H9 (cell line): ENCODE results near the gene PTGFRN. TPM values are rescaled to one million over a fixed set of nuclear protein-coding genes. Genes with fewer than 3 reads are reported as not detected.
A peak's percentile ranks its signal among the peaks of the same experiment; 100 is the strongest.

Experiments used
- DNase-seq: peaks from one replicate; pipeline ENCODE4 v3.0.0-alpha.2; 2017
- H2AFZ ChIP-seq: one replicate; pipeline ENCODE4 v1.6.1; 2013; ENCODE audit warnings: mild to moderate bottlenecking, low read length, control low read depth, moderate library complexity
- H2AK5ac ChIP-seq: 2 replicates; pipeline ENCODE4 v1.6.1; 2013; ENCODE audit warnings: low read length, control low read depth, mixed read lengths; ENCODE audit not compliant: insufficient read length
- H2BK120ac ChIP-seq: one replicate; pipeline ENCODE4 v1.6.1; 2013; ENCODE audit warnings: low read depth, mild to moderate bottlenecking, low read length, control low read depth, inconsistent platforms; ENCODE audit not compliant: poor library complexity, severe bottlenecking
- H2BK12ac ChIP-seq: 2 replicates; pipeline ENCODE4 v1.6.1; 2013; ENCODE audit warnings: low read length, control low read depth, mixed read lengths, low read depth; ENCODE audit not compliant: insufficient read length
- H2BK15ac ChIP-seq: 2 replicates; pipeline ENCODE4 v1.6.1; 2013; ENCODE audit warnings: low read depth, low read length, control low read depth
- H2BK20ac ChIP-seq: one replicate; pipeline ENCODE4 v1.6.1; 2013; ENCODE audit warnings: low read depth, mild to moderate bottlenecking, low read length, control low read depth, inconsistent platforms; ENCODE audit not compliant: poor library complexity, severe bottlenecking
- H2BK5ac ChIP-seq: 2 replicates; pipeline ENCODE4 v1.6.1; 2013; ENCODE audit warnings: low read length, control low read depth, mixed read lengths; ENCODE audit not compliant: insufficient read length
- H3K14ac ChIP-seq: 2 replicates; pipeline ENCODE4 v1.6.1; 2013; ENCODE audit warnings: low read length, control low read depth; ENCODE audit not compliant: insufficient read depth
- H3K18ac ChIP-seq: 2 replicates; pipeline ENCODE4 v1.6.1; 2013; ENCODE audit warnings: low read depth, mild to moderate bottlenecking, mixed read lengths, low read length, control low read depth; ENCODE audit not compliant: insufficient read length
- H3K23ac ChIP-seq: 2 replicates; pipeline ENCODE4 v1.6.1; 2013; ENCODE audit warnings: low read length, control low read depth, mixed read lengths, low read depth; ENCODE audit not compliant: insufficient read length
- H3K23me2 ChIP-seq: 2 replicates; pipeline ENCODE4 v1.6.1; 2013; ENCODE audit warnings: low read depth, mild to moderate bottlenecking, mixed read lengths, low read length, control low read depth; ENCODE audit not compliant: insufficient read length, poor library complexity, severe bottlenecking
- H3K27ac ChIP-seq: 2 replicates; pipeline ENCODE4 v1.5.1; 2013; ENCODE audit warnings: low read length, control low read depth, mixed read lengths, low read depth; ENCODE audit not compliant: insufficient read length
- H3K27me3 ChIP-seq: 2 replicates; pipeline ENCODE4 v1.6.1; 2013; ENCODE audit warnings: low read length, control low read depth, inconsistent platforms; ENCODE audit not compliant: insufficient read depth
- H3K4ac ChIP-seq: 2 replicates; pipeline ENCODE4 v1.6.1; 2013; ENCODE audit warnings: low read depth, mild to moderate bottlenecking, control low read depth, inconsistent platforms, low read length, moderate library complexity
- H3K4me1 ChIP-seq: 2 replicates; pipeline ENCODE4 v1.6.1; 2013; ENCODE audit warnings: low read length, control low read depth, inconsistent platforms; ENCODE audit not compliant: insufficient read depth
- H3K4me2 ChIP-seq: 2 replicates; pipeline ENCODE4 v1.6.1; 2013; ENCODE audit warnings: low read length, control low read depth, mixed read lengths; ENCODE audit not compliant: insufficient read length, insufficient read depth
- H3K56ac ChIP-seq: 2 replicates; pipeline ENCODE4 v1.6.1; 2013; ENCODE audit warnings: low read depth, mild to moderate bottlenecking, mixed read lengths, low read length, control low read depth; ENCODE audit not compliant: insufficient read length
- H3K79me1 ChIP-seq: 2 replicates; pipeline ENCODE4 v1.6.1; 2013; ENCODE audit warnings: low read depth, mild to moderate bottlenecking, moderate library complexity, low read length, control low read depth, inconsistent platforms; ENCODE audit not compliant: insufficient read depth, poor library complexity, severe bottlenecking
- H3K79me2 ChIP-seq: 2 replicates; pipeline ENCODE4 v1.6.1; 2013; ENCODE audit warnings: low read length, control low read depth, inconsistent platforms; ENCODE audit not compliant: insufficient read depth
- H3K9ac ChIP-seq: 2 replicates; pipeline ENCODE4 v1.6.1; 2013; ENCODE audit warnings: low read length, control low read depth, mixed read lengths; ENCODE audit not compliant: insufficient read length; ENCODE audit errors: extremely low read depth
- H3K9me3 ChIP-seq: one replicate; pipeline ENCODE4 v1.6.1; 2013; ENCODE audit warnings: low read depth, low read length, inconsistent platforms; ENCODE audit not compliant: control insufficient read depth
- H3T11ph ChIP-seq: one replicate; pipeline ENCODE4 v1.6.1; 2013; ENCODE audit warnings: mild to moderate bottlenecking, low read length, control low read depth, inconsistent platforms
- H4K20me1 ChIP-seq: one replicate; pipeline ENCODE4 v1.6.1; 2013; ENCODE audit not compliant: control insufficient read depth, insufficient read length, insufficient read depth
- H4K5ac ChIP-seq: 2 replicates; pipeline ENCODE4 v1.6.1; 2013; ENCODE audit warnings: low read depth, mild to moderate bottlenecking, mixed read lengths, low read length, control low read depth; ENCODE audit not compliant: insufficient read length
- H4K8ac ChIP-seq: replicated peaks from 2 replicates; pipeline ENCODE4 v1.6.1; 2013; ENCODE audit warnings: low read length, control low read depth, mixed read lengths, low read depth; ENCODE audit not compliant: insufficient read length
- H4K91ac ChIP-seq: 2 replicates; pipeline ENCODE4 v1.6.1; 2013; ENCODE audit warnings: low read depth, mild to moderate bottlenecking, moderate library complexity, mixed read lengths, low read length, control low read depth; ENCODE audit not compliant: insufficient read length
- H3K27ac Mint-ChIP-seq, 3 experiments: 2 replicates in 2 of 3; 3 replicates in 1 of 3; pipeline ENCODE4 v1.8.0; 2020 to 2021; ENCODE audit warnings: mixed read lengths in 3 of 3, mild to moderate bottlenecking in 1 of 3, moderate library complexity in 1 of 3
- H3K27me3 Mint-ChIP-seq: 2 replicates; pipeline ENCODE4 v1.8.0; 2021; ENCODE audit warnings: low read depth, mild to moderate bottlenecking, moderate library complexity, mixed read lengths
- H3K36me3 Mint-ChIP-seq, 3 experiments: 2 replicates in 2 of 3; 3 replicates in 1 of 3; pipeline ENCODE4 v1.8.0; 2020 to 2021; ENCODE audit warnings: low read depth in 3 of 3, mixed read lengths in 3 of 3; ENCODE audit not compliant: insufficient read depth in 1 of 3
- H3K4me1 Mint-ChIP-seq, 2 experiments: 2 replicates each; pipeline ENCODE4 v1.8.0; 2020; ENCODE audit warnings: mixed read lengths in 2 of 2
- H3K4me3 Mint-ChIP-seq, 2 experiments: 2 replicates in 1 of 2; 3 replicates in 1 of 2; pipeline ENCODE4 v1.8.0; 2020 to 2021; ENCODE audit warnings: mild to moderate bottlenecking in 2 of 2, mixed read lengths in 2 of 2, moderate library complexity in 1 of 2
- H3K9me3 Mint-ChIP-seq, 2 experiments: 2 replicates in 1 of 2; 3 replicates in 1 of 2; pipeline ENCODE4 v1.8.0; 2020; ENCODE audit warnings: mild to moderate bottlenecking in 2 of 2, mixed read lengths in 2 of 2, moderate library complexity in 1 of 2
- CTCF ChIP-seq: fragments of 200-600 bp; sonication (generic); conservative IDR thresholded peaks from 3 replicates; pipeline ENCODE4 v1.8.0; 2021; ENCODE audit warnings: antibody characterized with exemption, mild to moderate bottlenecking
- WGBS: extraction: QIAGEN DNeasy Blood & Tissue Kit; methylation state at CpG from one replicate; pipeline ENCODE4 v1.1.7; 2013; ENCODE audit warnings: missing lambda C conversion rate, low lambda C conversion rate, mixed read lengths; ENCODE audit not compliant: insufficient read length; ENCODE audit errors: extremely low coverage; 5-methylcytosine and 5-hydroxymethylcytosine counted together
- total RNA-seq: library from RNA; stranded (reverse); gene quantifications from 2 replicates; pipeline ENCODE4 v1.2.1, GENCODE V29; 2021

Gene PTGFRN
- total RNA-seq, 1 experiment from 2014 or later, result 26.3 TPM

GRCh38 chr1:116919802-116920201 is 10.1 kb downstream of the PTGFRN start:
- Histone ChIP-seq H3K27me3 (no peaks in the 10 kb centered on the region), H3K14ac (no peak overlapping the region), H3K23me2 (no peaks in the 10 kb centered on the region), H3K23ac (no peak overlapping the region), H2BK120ac (no peak overlapping the region), H3K27ac (no peak overlapping the region), H2BK12ac (no peak overlapping the region), H2AFZ (no peak overlapping the region), H3K9ac (no peak overlapping the region), H3K4ac (no peak overlapping the region), H4K8ac (no peak overlapping the region), H3K79me1 (no peaks in the 10 kb centered on the region), H3K18ac (no peak overlapping the region), H4K20me1 (no peaks in the 10 kb centered on the region), H3K4me2 (no peak overlapping the region), H3T11ph (no peak overlapping the region), H2AK5ac (no peak overlapping the region), H3K4me1 (peaks cover 4% of the 10 kb centered on the region; the same call in 1 of the 2 replicates), H3K56ac (no peak overlapping the region), H2BK5ac (no peak overlapping the region), H2BK20ac (no peak overlapping the region), H2BK15ac (no peak overlapping the region), H3K9me3 (no peaks in the 10 kb centered on the region), H3K79me2 (peaks cover 3% of the 10 kb centered on the region; the same call in 1 of the 2 replicates), H4K5ac (no peak overlapping the region), H4K91ac (no peak overlapping the region)
- TF ChIP-seq CTCF, result no peak
- peak overlapping the region in 1 of 3 experiments; percentile 27; a peak in 3 of 7 replicates for H3K27ac Mint-ChIP-seq
- no peak for DNase-seq
- H3K4me3 Mint-ChIP-seq, result no peak overlapping the region
- no peaks in the 10 kb centered on the region; a peak in 1 of 7 replicates for H3K36me3 Mint-ChIP-seq
- no peaks in the 10 kb centered on the region for H3K9me3 Mint-ChIP-seq
- H3K27me3 Mint-ChIP-seq, result no peaks in the 10 kb centered on the region
- WGBS, result no CpG with 5 or more reads among the region's 2 CpGs
- H3K4me1 Mint-ChIP-seq, result peaks cover 8 to 11% of the 10 kb centered on the region in 2 experiments
